T-helper 17 cell (primary cell): ENCODE measurements around the gene AP4E1. TPM values are rescaled to one million over a fixed set of nuclear protein-coding genes. Genes with fewer than 3 reads are reported as not detected.
"Not testable (repeated sequence)": the region's sequence is repeated elsewhere in the genome, so short reads cannot be mapped to it uniquely, and the experiment has no call there.

Experiments used
- ATAC-seq: fragments of 150-1000 bp; cut with Tn5 transposase; 2 replicates; pipeline ENCODE4 v1.10.0; 2021; ENCODE audit warnings: mild to moderate bottlenecking, moderate library complexity
- DNase-seq, 3 donors: peaks; one replicate each; pipeline versions ENCODE4 v3.0.0 to v3.0.0-alpha.2; 2020 to 2021
- H3K9me3 ChIP-seq: one replicate; pipeline ENCODE4 v1.7.0; 2013; ENCODE audit warnings: low read length, mild to moderate bottlenecking; ENCODE audit not compliant: control insufficient read depth, poor library complexity, severe bottlenecking
- H3K27ac Mint-ChIP-seq: one replicate; pipeline ENCODE4 v1.8.0; 2022; ENCODE audit warnings: mild to moderate bottlenecking, moderate library complexity, mixed read lengths
- H3K27me3 Mint-ChIP-seq: one replicate; pipeline ENCODE4 v1.8.0; 2022; ENCODE audit warnings: mixed read lengths
- H3K36me3 Mint-ChIP-seq: one replicate; pipeline ENCODE4 v1.8.0; 2022; ENCODE audit warnings: low read depth, mixed read lengths
- H3K4me1 Mint-ChIP-seq: one replicate; pipeline ENCODE4 v1.8.0; 2022; ENCODE audit warnings: mild to moderate bottlenecking, mixed read lengths
- H3K4me3 Mint-ChIP-seq: one replicate; pipeline ENCODE4 v1.8.0; 2022; ENCODE audit warnings: mild to moderate bottlenecking, moderate library complexity, mixed read lengths
- total RNA-seq, 4 donors: library from RNA in 2 of 4; stranded (reverse) in 2 of 4; gene quantifications; one replicate each; pipeline ENCODE4 v1.2.3 and lab custom pipeline; 2022 to 2026

AP4E1 gene
- total RNA-seq, 2 donors from 2014 or later = 7.6 to 9.6 TPM

DNA sequence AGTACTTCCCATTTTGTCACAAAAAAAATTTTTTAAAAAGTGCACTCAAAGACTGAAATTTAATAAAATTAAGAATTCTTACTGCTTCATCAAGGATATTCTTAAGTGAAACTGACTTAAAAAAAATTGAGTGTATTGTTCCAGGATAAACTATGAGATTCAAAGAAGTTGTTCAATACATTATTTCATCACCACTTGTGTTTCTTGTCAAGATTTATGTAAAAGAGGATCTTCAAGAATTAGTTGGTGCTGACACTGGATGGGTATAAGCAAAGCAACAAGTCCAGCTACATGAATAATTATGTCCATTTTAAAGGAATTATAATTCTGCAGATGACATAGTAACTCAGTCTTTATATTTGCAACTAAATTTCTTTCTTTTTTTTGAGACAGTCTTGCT is 4.3 kb upstream of the AP4E1 start:
- no peak overlapping the region for H3K4me3 Mint-ChIP-seq
- no peak for DNase-seq
- peaks cover 3% of the 10 kb centered on the region for H3K36me3 Mint-ChIP-seq
- peaks cover 9% of the 10 kb centered on the region for H3K4me1 Mint-ChIP-seq
- ATAC-seq = no peak
- no peaks in the 10 kb centered on the region for H3K9me3 ChIP-seq
- peak overlapping the region; percentile 24 for H3K27ac Mint-ChIP-seq
- no peaks in the 10 kb centered on the region for H3K27me3 Mint-ChIP-seq

DNA sequence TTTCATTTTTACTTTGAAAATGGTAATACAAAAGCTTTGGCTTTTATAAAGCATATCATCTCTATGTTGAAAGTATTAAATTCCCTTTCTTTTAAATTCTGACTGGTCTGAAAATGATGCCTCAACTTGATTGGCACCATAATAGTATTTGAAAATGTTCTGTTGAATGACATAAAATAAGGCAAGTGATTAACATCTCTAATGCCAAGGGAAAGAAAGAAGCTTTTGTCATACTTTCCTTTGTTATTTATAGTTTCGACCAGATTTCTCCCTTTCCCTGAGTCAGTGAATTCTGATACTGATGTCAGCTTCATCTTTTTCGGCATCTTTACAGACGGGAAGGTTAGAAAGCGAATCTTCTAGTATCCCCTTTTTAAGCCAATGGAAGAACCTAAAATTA is 3.4 kb upstream of the AP4E1 start:
- H3K9me3 ChIP-seq = no peaks in the 10 kb centered on the region
- H3K4me1 Mint-ChIP-seq = peaks cover 10% of the 10 kb centered on the region
- H3K27ac Mint-ChIP-seq = no peak overlapping the region
- no peak for DNase-seq
- peaks cover 3% of the 10 kb centered on the region for H3K36me3 Mint-ChIP-seq
- H3K4me3 Mint-ChIP-seq = no peak overlapping the region
- no peaks in the 10 kb centered on the region for H3K27me3 Mint-ChIP-seq
- ATAC-seq = no peak

GRCh38 chr15:50906954-50907600 is 1.4 kb upstream of the AP4E1 start:
- peak overlapping the region; percentile 97 for H3K4me3 Mint-ChIP-seq
- DNase-seq (peak; percentile 51 to 70 (median 57)), ATAC-seq (peak; percentile 75)
- H3K27me3 Mint-ChIP-seq = no peaks in the 10 kb centered on the region
- H3K27ac Mint-ChIP-seq = peak overlapping the region; percentile 99
- peaks cover 16% of the 10 kb centered on the region for H3K4me1 Mint-ChIP-seq
- H3K36me3 Mint-ChIP-seq = peaks cover 6% of the 10 kb centered on the region
- no peaks in the 10 kb centered on the region for H3K9me3 ChIP-seq

GRCh38 chr15:50907601-50908208 is 778 bp upstream of the AP4E1 start:
- ATAC-seq (peak; percentile 42), DNase-seq (peak; percentile 17 to 33 (median 25))
- Mint-ChIP-seq H3K4me1 (peaks cover 16% of the 10 kb centered on the region), H3K4me3 (peak overlapping the region; percentile 97), H3K36me3 (peaks cover 6% of the 10 kb centered on the region), H3K27me3 (no peaks in the 10 kb centered on the region), H3K27ac (peak overlapping the region; percentile 99)
- no peaks in the 10 kb centered on the region for H3K9me3 ChIP-seq

DNA sequence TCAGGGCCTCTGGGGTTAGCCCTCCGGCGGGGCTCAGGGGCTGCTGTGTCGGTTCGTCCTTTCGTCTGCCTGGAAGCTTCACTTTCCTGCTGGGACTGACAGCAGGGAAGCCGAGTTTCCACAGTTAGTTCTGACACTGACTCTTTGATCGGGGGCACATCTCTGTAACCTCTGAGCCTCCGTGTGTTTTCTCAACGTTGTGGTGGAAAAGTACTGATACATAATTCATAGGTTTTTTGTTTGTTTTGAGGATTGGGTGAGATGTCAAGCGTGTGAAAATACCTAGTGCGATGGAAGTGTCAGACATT is 481 bp downstream of the AP4E1 start:
- H3K27ac Mint-ChIP-seq = peak overlapping the region; percentile 99
- ATAC-seq (no peak), DNase-seq (no peak)
- H3K36me3 Mint-ChIP-seq = peaks cover 8% of the 10 kb centered on the region
- H3K27me3 Mint-ChIP-seq = no peaks in the 10 kb centered on the region
- peak overlapping the region; percentile 97 for H3K4me3 Mint-ChIP-seq
- peaks cover 20% of the 10 kb centered on the region for H3K4me1 Mint-ChIP-seq
- no peaks in the 10 kb centered on the region for H3K9me3 ChIP-seq

DNA sequence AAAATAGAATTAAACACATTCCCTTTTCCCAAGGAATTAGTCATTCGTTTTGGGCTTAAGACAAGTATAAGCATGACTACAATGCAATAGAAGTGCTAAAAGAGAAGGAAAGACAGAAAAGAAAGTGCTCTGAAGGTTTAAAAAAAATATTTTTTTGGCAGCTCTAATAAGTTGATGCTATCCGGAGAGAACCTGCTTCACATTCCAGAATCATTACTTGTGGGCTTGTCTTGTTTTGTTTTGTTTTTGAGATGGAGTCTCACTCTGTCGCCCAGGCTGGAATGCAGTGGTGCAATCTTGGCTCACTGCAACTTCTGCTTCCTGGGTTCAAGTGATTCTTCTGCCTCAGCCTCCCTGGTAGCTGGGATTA is 1.9 kb downstream of the AP4E1 start:
- ATAC-seq, DNase-seq, H3K36me3 Mint-ChIP-seq, H3K27me3 Mint-ChIP-seq, H3K9me3 ChIP-seq: not testable (repeated sequence)
- Mint-ChIP-seq H3K27ac (peak overlapping the region; percentile 99), H3K4me3 (peak overlapping the region; percentile 97), H3K4me1 (peaks cover 20% of the 10 kb centered on the region)

GRCh38 chr15:50911001-50911400 is 2.5 kb downstream of the AP4E1 start:
- Mint-ChIP-seq H3K4me3 (no peak overlapping the region), H3K36me3 (peaks cover 8% of the 10 kb centered on the region), H3K27ac (peak overlapping the region; percentile 16), H3K27me3 (no peaks in the 10 kb centered on the region), H3K4me1 (peaks cover 20% of the 10 kb centered on the region)
- no peaks in the 10 kb centered on the region for H3K9me3 ChIP-seq
- ATAC-seq (no peak), DNase-seq (no peak)

DNA sequence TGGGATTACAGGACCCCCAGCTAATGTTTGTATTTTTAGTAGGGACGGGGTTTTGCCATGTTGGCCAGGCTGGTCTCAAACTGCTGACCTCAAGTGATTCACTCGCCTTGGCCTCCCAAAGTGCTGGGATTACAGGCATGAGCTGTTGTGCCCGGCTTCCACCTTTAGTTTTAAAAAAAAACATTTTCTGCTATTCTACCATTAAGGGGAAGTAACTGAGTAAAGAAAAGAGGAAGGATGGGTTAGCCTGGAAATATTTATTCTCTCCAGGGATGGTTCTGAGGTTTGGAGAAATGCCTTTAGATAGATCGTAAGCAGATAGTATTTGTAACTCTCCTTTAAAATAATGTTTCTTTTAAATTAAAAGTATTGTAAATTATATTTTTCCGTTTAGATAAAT is 3.1 kb downstream of the AP4E1 start:
- DNase-seq (no peak), ATAC-seq (no peak)
- H3K27ac Mint-ChIP-seq = no peak overlapping the region
- no peaks in the 10 kb centered on the region for H3K9me3 ChIP-seq
- peaks cover 20% of the 10 kb centered on the region for H3K4me1 Mint-ChIP-seq
- no peaks in the 10 kb centered on the region for H3K27me3 Mint-ChIP-seq
- H3K36me3 Mint-ChIP-seq = peaks cover 10% of the 10 kb centered on the region
- no peak overlapping the region for H3K4me3 Mint-ChIP-seq

DNA sequence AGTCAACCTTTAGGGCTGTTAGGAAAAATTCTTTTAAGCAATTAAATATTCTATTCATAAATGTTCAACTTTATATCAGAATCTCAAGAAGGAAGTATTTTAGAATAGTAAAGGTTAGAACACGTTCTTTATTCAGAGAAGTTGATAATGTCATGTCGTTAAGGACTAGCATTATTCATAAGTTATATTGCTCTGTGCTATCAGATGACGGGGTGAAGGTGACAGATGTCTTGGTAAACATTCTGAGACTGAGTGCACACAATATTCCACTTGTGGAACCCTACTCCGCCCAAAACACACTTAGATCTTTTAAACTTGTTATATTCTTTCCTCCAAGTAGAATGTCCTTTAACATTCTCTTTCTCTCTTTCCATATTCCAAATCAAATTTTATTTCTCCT is 7.9 kb downstream of the AP4E1 start:
- H3K36me3 Mint-ChIP-seq = peaks cover 9% of the 10 kb centered on the region
- DNase-seq (no peak), ATAC-seq (no peak)
- H3K27ac Mint-ChIP-seq = no peak overlapping the region
- no peaks in the 10 kb centered on the region for H3K27me3 Mint-ChIP-seq
- peaks cover 5% of the 10 kb centered on the region for H3K4me1 Mint-ChIP-seq
- H3K4me3 Mint-ChIP-seq = no peak overlapping the region
- H3K9me3 ChIP-seq = no peaks in the 10 kb centered on the region

DNA sequence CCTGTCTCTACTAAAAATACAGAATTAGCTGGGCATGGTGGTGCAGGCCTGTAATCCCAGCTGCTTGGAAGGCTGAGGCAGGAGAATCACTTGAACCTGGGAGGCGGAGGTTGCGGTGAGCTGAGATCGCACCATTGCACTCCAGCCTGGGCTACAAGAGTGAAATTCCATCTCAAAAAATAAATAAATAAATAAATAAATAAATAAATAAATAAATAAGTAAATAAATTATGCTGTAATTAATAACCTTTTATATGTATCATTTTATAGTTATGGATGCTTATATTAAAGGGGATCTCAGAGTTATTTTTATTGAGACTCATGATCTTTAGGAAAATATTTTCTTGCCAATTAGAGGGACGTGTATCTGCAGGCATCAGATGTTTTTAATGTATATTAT is 10.9 kb downstream of the AP4E1 start:
- not testable (repeated sequence) for DNase-seq, H3K4me3 Mint-ChIP-seq, H3K36me3 Mint-ChIP-seq, ATAC-seq, H3K4me1 Mint-ChIP-seq, H3K27me3 Mint-ChIP-seq, H3K9me3 ChIP-seq, H3K27ac Mint-ChIP-seq

DNA sequence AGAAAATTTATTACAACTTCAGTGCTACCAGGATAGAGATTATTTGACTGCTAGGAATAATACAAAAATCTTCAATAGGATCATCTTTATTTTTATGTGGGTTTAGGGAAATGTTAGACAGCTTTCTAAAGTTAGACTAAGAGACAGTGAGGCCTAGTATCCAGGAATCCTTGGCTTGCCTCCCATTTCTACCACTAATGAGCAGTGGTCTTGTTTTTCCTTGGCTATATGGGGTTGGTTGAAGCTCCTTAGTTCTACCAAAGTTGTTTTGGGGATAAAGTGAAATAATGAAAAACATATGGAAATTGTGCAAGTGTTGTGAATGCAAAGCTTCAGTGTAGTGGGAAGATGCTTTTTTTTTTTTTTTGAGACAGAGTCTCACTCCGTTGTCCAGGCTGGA is 16.8 kb downstream of the AP4E1 start:
- DNase-seq = no peak
- Mint-ChIP-seq H3K4me1 (peaks cover 4% of the 10 kb centered on the region), H3K27ac (no peak overlapping the region), H3K4me3 (no peak overlapping the region), H3K36me3 (peaks cover 13% of the 10 kb centered on the region), H3K27me3 (no peaks in the 10 kb centered on the region)
- H3K9me3 ChIP-seq = no peaks in the 10 kb centered on the region
- no peak for ATAC-seq

GRCh38 chr15:50929062-50929461 is 20.6 kb downstream of the AP4E1 start:
- no peaks in the 10 kb centered on the region for H3K9me3 ChIP-seq
- no peak for ATAC-seq
- Mint-ChIP-seq H3K36me3 (peaks cover 7% of the 10 kb centered on the region), H3K4me3 (no peak overlapping the region), H3K27ac (no peak overlapping the region), H3K4me1 (no peaks in the 10 kb centered on the region), H3K27me3 (no peaks in the 10 kb centered on the region)
- no peak for DNase-seq

- Mint-ChIP-seq H3K27ac (no peak overlapping the region), H3K27me3 (no peaks in the 10 kb centered on the region), H3K36me3 (peaks cover 12% of the 10 kb centered on the region), H3K4me1 (no peaks in the 10 kb centered on the region), H3K4me3 (no peak overlapping the region)
- DNase-seq (no peak), ATAC-seq (no peak)
- no peaks in the 10 kb centered on the region for H3K9me3 ChIP-seq
Measured at GRCh38 chr15:50930792-50931191, 22.3 kb downstream of the AP4E1 start.

- no peak for DNase-seq
- H3K4me1 Mint-ChIP-seq = peaks cover 4% of the 10 kb centered on the region
- no peaks in the 10 kb centered on the region for H3K9me3 ChIP-seq
- no peak for ATAC-seq
- no peak overlapping the region for H3K4me3 Mint-ChIP-seq
- peak overlapping the region; percentile 14 for H3K27ac Mint-ChIP-seq
- H3K27me3 Mint-ChIP-seq = no peaks in the 10 kb centered on the region
- peaks cover 14% of the 10 kb centered on the region for H3K36me3 Mint-ChIP-seq
Measured at GRCh38 chr15:50933341-50933740, 24.9 kb downstream of the AP4E1 start.
